C1 segment of cervical spinal cord (tissue), 14 donors: ENCODE results near the gene NPY4R2.
"Not testable (repeated sequence)": the region's sequence is repeated elsewhere in the genome, so short reads cannot be mapped to it uniquely, and the experiment has no call there.

Source experiments
- DNase-seq, 14 donors: peaks; one replicate each; lab custom pipeline; 2025; lab: John Stamatoyannopoulos, UW

Gene NPY4R2

DNA sequence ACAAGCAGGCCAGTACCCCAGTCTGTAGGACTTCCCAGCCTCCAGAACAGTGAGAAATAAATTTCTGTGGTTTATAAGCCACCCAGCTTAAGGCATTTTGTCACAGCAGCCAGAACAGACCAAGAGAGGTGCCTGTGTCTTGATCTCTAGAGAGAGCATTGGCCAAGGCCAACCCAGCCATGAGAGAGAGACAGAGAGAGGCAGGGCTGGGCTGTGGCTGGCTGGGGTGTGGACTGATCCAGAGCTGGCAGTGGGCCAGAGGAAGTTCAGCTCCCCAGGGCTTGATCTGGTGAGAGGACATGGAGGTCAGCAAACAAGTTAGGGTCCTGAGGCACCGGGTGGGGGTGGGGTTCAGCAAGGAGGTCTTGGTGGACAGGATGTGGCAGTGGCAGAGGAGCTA, 14.4 kb downstream of the NPY4R2 start:
- DNase-seq: not testable (repeated sequence)

GRCh38 chr10:47933462-47933861, 15.0 kb downstream of the NPY4R2 start:
- DNase-seq: not testable (repeated sequence)

DNA sequence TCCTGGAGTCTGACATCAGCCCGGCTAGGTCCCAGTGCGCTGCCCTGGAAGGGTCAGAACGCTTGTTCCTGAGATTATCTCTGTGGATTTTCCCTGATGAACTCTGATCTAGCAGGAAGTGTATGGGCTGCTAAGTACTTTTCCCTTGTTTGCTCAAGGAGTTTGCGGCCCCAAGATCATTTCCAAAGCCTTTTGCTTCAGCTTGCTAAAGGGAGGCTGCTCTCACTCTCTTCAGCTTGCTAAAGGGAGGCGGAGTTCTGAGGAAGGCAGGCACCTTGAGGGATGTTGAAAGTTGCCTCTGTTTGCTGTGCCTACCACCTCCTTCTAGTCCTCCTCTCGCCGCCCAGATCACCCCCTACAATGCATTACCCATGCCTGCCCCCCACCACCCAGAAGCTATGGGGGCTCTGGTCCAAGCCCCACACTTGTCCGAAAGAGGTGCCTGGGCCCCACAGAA, 18.3 kb downstream of the NPY4R2 start:
- DNase-seq: not testable (repeated sequence)

DNA sequence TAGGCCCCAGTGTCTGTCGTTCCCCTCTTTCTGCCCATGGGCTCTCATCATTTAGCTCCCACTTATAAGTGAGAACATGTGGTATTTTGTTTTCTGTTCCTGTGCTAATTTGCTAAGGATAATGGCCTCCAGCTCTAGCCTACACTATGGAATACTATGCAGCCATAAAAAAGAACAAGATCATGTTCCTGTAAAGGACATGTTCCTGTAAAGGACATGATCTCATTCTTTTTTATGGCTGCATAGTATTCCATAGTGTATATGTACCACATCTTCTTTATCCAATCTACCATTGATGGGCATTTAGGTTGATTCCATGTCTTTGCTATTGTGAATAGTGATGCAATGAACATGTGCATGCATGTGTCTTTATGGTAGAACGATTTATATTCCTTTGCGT, 19.2 kb downstream of the NPY4R2 start:
- not testable (repeated sequence) for DNase-seq

GRCh38 chr10:47940821-47941220, 22.4 kb downstream of the NPY4R2 start:
- not testable (repeated sequence) for DNase-seq

- DNase-seq: not testable (repeated sequence)
These were observed 22.9 kb downstream of the NPY4R2 start for GRCh38 chr10:47941379-47941778.

DNA sequence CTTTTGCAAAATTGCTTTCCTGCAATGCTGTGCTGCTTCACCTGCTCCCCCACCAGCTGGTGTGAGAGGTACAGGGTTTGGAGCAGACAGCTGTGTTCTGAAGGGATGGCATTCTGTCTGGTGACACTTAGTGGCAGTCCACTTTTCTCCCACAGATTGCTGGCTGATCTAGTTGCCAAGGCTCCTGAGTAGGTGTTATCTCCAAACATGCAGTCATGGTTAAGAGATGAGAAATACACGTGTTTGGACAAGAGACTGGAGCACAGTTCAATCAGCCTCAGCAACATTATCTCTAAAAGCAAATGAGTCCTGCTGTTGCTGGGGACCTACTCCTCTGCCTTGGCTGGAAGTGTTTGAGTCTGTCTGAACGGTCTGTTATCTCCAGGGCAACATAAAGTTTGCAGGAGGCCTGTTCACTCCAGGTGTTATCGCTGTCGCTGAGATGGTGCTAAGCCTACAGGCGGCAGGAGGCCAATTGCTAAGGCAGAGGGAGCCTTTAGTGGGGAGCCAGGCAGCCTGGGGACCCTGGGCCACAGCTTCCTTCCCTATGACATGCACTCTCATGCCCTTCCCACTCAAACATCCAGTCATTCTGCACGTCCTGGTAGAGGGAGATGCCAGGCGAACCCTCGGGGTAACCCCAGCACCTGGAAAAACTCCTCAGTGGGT, 24.0 kb downstream of the NPY4R2 start:
- not testable (repeated sequence) for DNase-seq

GRCh38 chr10:47943328-47943727, 24.9 kb downstream of the NPY4R2 start:
- not testable (repeated sequence) for DNase-seq

GRCh38 chr10:47947424-47947823, 29.0 kb downstream of the NPY4R2 start:
- not testable (repeated sequence) for DNase-seq

GRCh38 chr10:47957158-47957557, 38.7 kb downstream of the NPY4R2 start:
- DNase-seq: not testable (repeated sequence)

DNA sequence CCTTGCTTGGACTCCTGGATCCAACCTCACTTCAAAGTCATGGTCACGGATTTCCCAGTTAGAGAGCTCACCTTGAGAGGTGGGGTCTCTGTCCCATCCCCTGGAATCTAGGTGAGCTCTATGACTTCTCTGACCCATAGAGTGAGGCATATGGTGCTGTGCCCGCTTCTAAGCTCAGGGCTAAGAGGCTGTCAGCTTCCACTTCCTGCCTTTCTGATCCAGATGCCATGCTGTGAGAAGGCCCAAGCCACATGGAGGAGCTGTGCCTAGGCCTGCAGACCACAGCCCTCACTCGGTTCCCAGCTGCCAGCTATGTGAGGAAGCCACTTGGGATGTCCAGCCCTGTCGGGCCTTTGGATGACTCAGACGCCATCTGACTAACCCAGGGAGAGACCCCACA, 41.2 kb downstream of the NPY4R2 start:
- not testable (repeated sequence) for DNase-seq

- not testable (repeated sequence) for DNase-seq
These were observed 42.2 kb downstream of the NPY4R2 start for GRCh38 chr10:47960699-47961098.

- DNase-seq: not testable (repeated sequence)
These were observed 44.3 kb downstream of the NPY4R2 start for GRCh38 chr10:47962785-47963184.

- DNase-seq: not testable (repeated sequence)
These were observed 46.0 kb downstream of the NPY4R2 start for GRCh38 chr10:47964280-47965063.

DNA sequence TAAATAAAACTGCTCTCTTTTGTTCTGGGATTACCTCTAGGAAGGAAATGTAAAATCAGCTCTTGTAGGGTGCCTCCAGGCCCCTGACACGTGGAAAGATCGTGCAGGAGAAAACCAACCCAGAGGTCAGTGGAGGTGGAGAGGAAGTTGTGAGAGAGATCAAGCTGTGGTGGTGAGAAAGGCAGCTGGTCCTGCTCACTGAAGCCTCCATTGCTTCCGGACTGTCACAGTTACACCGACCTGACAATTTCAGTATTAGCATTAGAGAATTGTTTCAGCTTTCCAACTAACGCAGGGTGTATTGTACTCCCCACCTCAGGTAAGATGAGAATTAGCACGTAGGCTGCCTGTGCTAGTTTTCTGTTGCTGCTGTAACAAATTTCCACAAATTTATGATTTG, 50.5 kb downstream of the NPY4R2 start:
- not testable (repeated sequence) for DNase-seq

DNA sequence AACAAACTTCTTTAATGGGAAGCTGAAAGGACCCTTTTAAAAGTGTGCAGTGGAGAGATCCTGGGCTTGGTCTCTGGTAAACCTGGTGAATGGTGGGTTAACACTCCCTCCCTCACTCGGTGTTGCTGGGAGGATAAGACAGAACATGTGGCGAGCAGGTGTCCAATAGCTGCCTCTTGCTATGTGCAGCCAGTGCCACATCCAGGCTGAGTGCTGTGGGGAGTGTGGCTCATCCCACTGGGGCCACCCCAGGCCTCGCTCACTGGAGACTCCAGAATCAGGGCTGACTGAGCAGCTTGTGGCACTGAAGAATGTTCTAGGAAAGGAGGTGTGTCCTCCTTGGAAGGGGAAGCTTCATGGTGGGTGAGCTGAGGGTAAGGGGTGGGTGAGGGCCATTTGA, 51.6 kb downstream of the NPY4R2 start:
- not testable (repeated sequence) for DNase-seq

GRCh38 chr10:47971598-47971997, 53.1 kb downstream of the NPY4R2 start:
- DNase-seq: not testable (repeated sequence)

- not testable (repeated sequence) for DNase-seq
These were observed 53.6 kb downstream of the NPY4R2 start for GRCh38 chr10:47972077-47972476.
